ENCODE measurements around the gene UBXN6. TPM values are rescaled to one million over a fixed set of nuclear protein-coding genes. Genes with fewer than 3 reads are reported as not detected.

Gene UBXN6
- total RNA-seq, 1 experiment from 2014 or later, result 34.1 TPM

DNA sequence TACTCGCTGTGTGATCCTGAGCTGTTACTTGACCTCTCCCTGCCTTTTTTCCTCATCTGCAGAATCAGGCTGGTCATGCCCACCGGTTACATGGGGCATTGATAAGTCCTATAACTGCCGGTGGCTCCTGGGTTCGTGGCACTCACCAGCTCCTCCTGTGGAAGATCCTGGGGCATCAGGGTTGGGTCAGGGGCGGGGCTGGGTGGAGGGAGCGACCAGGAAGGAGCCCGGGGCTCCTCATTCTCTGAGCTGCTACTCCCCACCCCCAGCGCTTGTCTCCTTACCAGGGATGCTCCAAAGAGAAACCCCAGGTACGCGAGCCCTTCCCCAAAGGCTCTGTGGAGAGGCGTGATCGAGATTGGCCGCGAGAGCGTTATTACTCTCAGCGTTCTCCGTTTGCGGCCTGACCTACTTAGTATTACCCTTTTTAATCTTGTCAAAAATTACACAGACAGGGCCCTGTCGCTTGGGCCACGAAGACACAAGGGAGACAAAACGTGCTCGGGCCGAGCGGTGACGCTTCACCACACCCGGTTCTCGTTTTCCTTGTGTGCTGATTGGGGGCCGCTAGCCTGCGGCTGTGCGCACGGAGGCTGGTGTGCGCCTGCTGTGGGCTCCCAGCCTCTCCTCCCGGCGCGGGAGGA lies 25.2 kb upstream of the UBXN6 start:
- no peak overlapping the region for H4K5ac ChIP-seq (ENCODE audit: insufficient read length, low read depth, low read length)
- TF ChIP-seq, protein P1, sequence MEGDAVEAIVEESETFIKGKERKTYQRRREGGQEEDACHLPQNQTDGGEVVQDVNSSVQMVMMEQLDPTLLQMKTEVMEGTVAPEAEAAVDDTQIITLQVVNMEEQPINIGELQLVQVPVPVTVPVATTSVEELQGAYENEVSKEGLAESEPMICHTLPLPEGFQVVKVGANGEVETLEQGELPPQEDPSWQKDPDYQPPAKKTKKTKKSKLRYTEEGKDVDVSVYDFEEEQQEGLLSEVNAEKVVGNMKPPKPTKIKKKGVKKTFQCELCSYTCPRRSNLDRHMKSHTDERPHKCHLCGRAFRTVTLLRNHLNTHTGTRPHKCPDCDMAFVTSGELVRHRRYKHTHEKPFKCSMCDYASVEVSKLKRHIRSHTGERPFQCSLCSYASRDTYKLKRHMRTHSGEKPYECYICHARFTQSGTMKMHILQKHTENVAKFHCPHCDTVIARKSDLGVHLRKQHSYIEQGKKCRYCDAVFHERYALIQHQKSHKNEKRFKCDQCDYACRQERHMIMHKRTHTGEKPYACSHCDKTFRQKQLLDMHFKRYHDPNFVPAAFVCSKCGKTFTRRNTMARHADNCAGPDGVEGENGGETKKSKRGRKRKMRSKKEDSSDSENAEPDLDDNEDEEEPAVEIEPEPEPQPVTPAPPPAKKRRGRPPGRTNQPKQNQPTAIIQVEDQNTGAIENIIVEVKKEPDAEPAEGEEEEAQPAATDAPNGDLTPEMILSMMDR (conservative IDR thresholded peaks at IDR 0.05), result no peak
- Mint-ChIP-seq H3K4me1 (no peaks in the 10 kb centered on the region), H3K9me3 (no peaks in the 10 kb centered on the region), H3K27ac (no peak overlapping the region), H3K4me3 (no peak overlapping the region), H3K27me3 (ENCODE audit: low read depth) (no peaks in the 10 kb centered on the region), H3K36me3 (ENCODE audit: insufficient read depth in 1 of 3, low read depth in 3 of 3) (peaks cover 17 to 47% (median 43%) of the 10 kb centered on the region in 3 experiments; a peak in 6 of 7 replicates)
- H3K9me3 ChIP-seq (ENCODE audit: control insufficient read depth, low read depth, low read length), result no peaks in the 10 kb centered on the region
- no peak overlapping the region for H4K91ac ChIP-seq (ENCODE audit: insufficient read length, low read depth, low read length)
- H3K79me1 ChIP-seq (ENCODE audit: insufficient read depth, low read depth, low read length, poor library complexity, severe bottlenecking), result no peaks in the 10 kb centered on the region
- no peak overlapping the region for H3K4me2 ChIP-seq (ENCODE audit: insufficient read depth, insufficient read length, low read length)
- peak; percentile 37 for DNase-seq
- H2AFZ ChIP-seq (ENCODE audit: low read length), result no peak overlapping the region
- no peaks in the 10 kb centered on the region for H3K23me2 ChIP-seq (ENCODE audit: insufficient read length, low read depth, low read length, poor library complexity, severe bottlenecking)
- no peaks in the 10 kb centered on the region; the same call in 1 of the 2 replicates for H3K4me1 ChIP-seq (ENCODE audit: insufficient read depth, low read length)
- H3K56ac ChIP-seq (ENCODE audit: insufficient read length, low read depth, low read length), result no peak overlapping the region
- H4K20me1 ChIP-seq (ENCODE audit: control insufficient read depth, insufficient read depth, insufficient read length), result no peaks in the 10 kb centered on the region
- no peak overlapping the region for H2BK20ac ChIP-seq (ENCODE audit: low read depth, low read length, poor library complexity, severe bottlenecking)
- H3K27me3 ChIP-seq (ENCODE audit: insufficient read depth, low read length), result no peaks in the 10 kb centered on the region
- no peak overlapping the region for H2BK15ac ChIP-seq (ENCODE audit: low read depth, low read length)
- H4K8ac ChIP-seq (replicated peaks; ENCODE audit: insufficient read length, low read depth, low read length), result no peak overlapping the region
- no CpG with 5 or more reads among the region's 35 CpGs for WGBS (ENCODE audit: extremely low coverage, insufficient read length, low lambda C conversion rate)
- H3K4ac ChIP-seq (ENCODE audit: low read depth, low read length), result no peak overlapping the region
- no peak overlapping the region for H3K14ac ChIP-seq (ENCODE audit: insufficient read depth, low read length)
- no peak overlapping the region for H2AK5ac ChIP-seq (ENCODE audit: insufficient read length, low read length)
- no peak overlapping the region for H3K23ac ChIP-seq (ENCODE audit: insufficient read length, low read depth, low read length)
- no peak overlapping the region for H3K9ac ChIP-seq (ENCODE audit: extremely low read depth, insufficient read length, low read length)
- no peak overlapping the region for H3T11ph ChIP-seq (ENCODE audit: low read length)
- H2BK120ac ChIP-seq (ENCODE audit: low read depth, low read length, poor library complexity, severe bottlenecking), result no peak overlapping the region
- no peak overlapping the region for H2BK12ac ChIP-seq (ENCODE audit: insufficient read length, low read depth, low read length)
- no peaks in the 10 kb centered on the region for H3K79me2 ChIP-seq (ENCODE audit: insufficient read depth, low read length)
- H2BK5ac ChIP-seq (ENCODE audit: insufficient read length, low read length), result no peak overlapping the region
- no peak overlapping the region for H3K18ac ChIP-seq (ENCODE audit: insufficient read length, low read depth, low read length)
- H3K27ac ChIP-seq (ENCODE audit: insufficient read length, low read depth, low read length), result no peak overlapping the region

Data from H9 (cell line).